Measurements from ENCODE around the gene CDSN. TPM values are rescaled to one million over a fixed set of nuclear protein-coding genes. Genes with fewer than 3 reads are reported as not detected.

CDSN gene
- total RNA-seq, 4 donors from 2014 or later: 0.13 TPM; not detected in 3

DNA sequence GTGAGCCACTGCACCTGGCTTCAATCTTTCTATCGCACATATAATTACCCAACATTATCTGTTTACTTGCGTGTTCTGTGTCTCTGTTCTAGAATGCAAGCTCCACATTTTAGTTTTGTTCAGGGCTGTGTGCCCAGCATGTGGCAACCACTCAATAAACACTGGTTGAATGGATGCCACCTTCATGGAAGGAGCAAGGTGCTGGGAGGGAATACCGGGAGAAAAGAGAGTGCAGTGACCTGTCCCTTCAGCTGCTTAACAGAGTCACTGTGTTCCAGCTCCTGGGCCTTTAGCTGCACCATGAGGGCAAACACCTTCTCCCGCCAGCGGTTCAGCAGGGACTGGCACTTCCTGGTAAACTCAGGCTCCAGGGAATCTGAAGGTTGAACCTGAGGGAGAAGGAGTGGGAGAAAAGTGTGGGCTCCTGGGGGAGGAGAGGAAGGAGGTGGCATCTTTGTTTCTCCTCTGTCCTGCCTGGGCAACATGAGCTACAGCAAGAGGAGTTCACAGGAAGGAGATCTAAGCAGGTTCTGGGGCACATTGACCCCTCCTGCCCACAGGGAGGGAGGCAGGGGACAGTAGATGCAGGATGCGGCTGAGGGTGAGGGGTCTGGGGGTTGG lies 29.7 kb upstream of the CDSN start:
- Histone ChIP-seq H3K4me1 (no peaks in the 10 kb centered on the region), H3K27ac (no peak overlapping the region), H3K4me3 (no peak overlapping the region), H3K27me3 (no peaks in the 10 kb centered on the region), H3K36me3 (peaks cover 0 to 83% (median 20%) of the 10 kb centered on the region in 3 donors), H3K9me3 (no peaks in the 10 kb centered on the region)
- intact Hi-C loops (cut with DNase I): no loop called here
- no peak for TF ChIP-seq POLR2A (IDR thresholded peaks at IDR 0.05)
- TF ChIP-seq, protein P1, sequence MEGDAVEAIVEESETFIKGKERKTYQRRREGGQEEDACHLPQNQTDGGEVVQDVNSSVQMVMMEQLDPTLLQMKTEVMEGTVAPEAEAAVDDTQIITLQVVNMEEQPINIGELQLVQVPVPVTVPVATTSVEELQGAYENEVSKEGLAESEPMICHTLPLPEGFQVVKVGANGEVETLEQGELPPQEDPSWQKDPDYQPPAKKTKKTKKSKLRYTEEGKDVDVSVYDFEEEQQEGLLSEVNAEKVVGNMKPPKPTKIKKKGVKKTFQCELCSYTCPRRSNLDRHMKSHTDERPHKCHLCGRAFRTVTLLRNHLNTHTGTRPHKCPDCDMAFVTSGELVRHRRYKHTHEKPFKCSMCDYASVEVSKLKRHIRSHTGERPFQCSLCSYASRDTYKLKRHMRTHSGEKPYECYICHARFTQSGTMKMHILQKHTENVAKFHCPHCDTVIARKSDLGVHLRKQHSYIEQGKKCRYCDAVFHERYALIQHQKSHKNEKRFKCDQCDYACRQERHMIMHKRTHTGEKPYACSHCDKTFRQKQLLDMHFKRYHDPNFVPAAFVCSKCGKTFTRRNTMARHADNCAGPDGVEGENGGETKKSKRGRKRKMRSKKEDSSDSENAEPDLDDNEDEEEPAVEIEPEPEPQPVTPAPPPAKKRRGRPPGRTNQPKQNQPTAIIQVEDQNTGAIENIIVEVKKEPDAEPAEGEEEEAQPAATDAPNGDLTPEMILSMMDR (IDR thresholded peaks at IDR 0.05): no peak
- 85 to 99% methylated on average over 5 to 6 of the region's 6 CpGs for WGBS, 2 donors
- DNase-seq: no peak

DNA sequence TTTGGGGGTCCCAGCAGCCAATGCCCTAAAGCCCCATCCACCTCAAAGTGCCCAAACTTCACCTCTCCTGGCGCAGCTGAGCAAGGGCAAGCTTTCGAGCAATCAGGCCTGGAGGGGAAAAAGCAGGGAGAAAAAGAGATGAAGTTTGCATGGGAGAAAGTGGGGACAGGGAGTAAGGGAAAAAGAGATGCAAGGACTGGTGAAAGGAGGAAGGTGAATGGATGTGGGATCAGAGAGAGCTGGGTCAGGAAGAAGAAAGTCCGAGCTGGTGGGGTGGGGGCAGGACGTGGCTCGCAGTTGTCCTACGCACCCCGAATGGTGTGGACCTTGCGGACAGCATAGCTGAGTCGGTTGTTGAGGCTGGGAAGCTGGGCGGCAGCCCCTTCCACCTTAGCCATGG lies 25.1 kb upstream of the CDSN start:
- H3K27ac ChIP-seq: no peak overlapping the region
- 92 to 93% methylated on average over 10 of the region's 10 CpGs for WGBS, 2 donors
- peaks cover 0 to 14% (median 0%) of the 10 kb centered on the region in 3 donors for H3K4me1 ChIP-seq
- no peaks in the 10 kb centered on the region for H3K9me3 ChIP-seq
- no peak overlapping the region for H3K4me3 ChIP-seq
- intact Hi-C loops (cut with DNase I): no loop called here
- no peaks in the 10 kb centered on the region for H3K27me3 ChIP-seq
- TF ChIP-seq, protein P1 (IDR thresholded peaks at IDR 0.05): no peak
- no peak for TF ChIP-seq POLR2A (IDR thresholded peaks at IDR 0.05)
- peaks cover 0 to 74% (median 2%) of the 10 kb centered on the region in 3 donors for H3K36me3 ChIP-seq
- no peak for DNase-seq

DNA sequence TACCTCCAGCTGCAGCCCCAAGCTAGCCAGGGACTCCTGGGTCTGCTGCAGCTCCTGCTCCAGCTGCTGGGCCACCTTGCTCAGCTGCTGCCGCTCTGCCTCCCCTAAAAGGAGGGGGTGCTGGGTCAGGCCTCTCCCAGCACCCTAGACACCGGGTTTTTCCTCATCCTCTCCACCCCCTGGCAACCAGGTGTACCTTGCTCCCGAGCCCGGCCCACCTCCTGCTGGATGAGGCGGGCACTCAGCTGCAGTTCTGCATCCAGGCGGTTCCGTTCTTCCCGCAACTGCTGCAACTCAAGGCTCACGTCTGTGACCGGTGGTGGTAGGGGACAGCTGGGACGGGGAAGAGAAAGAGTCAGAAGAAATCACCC lies 24.7 kb upstream of the CDSN start:
- DNase-seq: no peak
- 74% methylated on average over 6 of the region's 11 CpGs; no CpG with 5 or more reads in 1 of the 2 donors for WGBS, 2 donors
- H3K4me3 ChIP-seq: no peak overlapping the region
- no peaks in the 10 kb centered on the region for H3K27me3 ChIP-seq
- H3K36me3 ChIP-seq: peaks cover 0 to 69% (median 0%) of the 10 kb centered on the region in 3 donors
- no peak overlapping the region for H3K27ac ChIP-seq
- peaks cover 0 to 14% (median 0%) of the 10 kb centered on the region in 3 donors for H3K4me1 ChIP-seq
- H3K9me3 ChIP-seq: no peaks in the 10 kb centered on the region
- TF ChIP-seq, protein P1 (IDR thresholded peaks at IDR 0.05): no peak
- no peak for TF ChIP-seq POLR2A (IDR thresholded peaks at IDR 0.05)
- intact Hi-C loops (cut with DNase I): no loop called here

DNA sequence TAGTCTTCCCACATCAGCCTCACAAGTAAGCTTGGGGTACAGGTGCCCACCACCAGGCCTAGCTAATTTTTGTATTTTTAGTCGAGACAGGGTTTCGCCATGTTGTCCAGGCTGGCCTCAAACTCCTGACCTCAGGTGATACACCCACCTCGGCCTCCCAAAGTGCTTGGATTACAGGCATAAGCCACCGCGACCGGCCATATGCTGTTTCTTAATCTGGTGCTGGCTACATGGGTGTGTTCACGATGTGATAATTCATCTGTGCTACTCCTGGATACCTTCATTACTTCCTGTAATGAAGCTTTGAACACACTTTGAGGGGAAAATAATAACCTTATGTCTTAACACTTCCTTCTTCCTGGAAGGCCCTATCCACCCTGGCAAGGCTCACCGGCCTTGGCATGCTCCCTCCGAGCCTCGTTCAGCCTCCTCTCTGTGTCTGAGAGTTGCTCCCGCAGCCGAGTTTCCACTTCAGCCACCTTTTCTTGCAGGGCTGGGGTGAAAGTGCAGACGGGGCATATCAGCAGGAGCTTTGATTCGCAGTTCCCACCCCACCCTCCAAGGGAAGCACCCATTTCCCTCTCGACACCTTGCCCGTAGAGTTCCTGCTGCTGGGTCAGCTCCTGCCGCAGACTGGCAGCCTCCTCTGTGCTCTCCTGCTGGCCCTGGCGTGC lies 24.2 kb upstream of the CDSN start:
- Histone ChIP-seq H3K4me1 (peaks cover 0 to 19% (median 0%) of the 10 kb centered on the region in 3 donors), H3K9me3 (no peaks in the 10 kb centered on the region), H3K27me3 (no peaks in the 10 kb centered on the region), H3K36me3 (peaks cover 0 to 64% (median 0%) of the 10 kb centered on the region in 3 donors), H3K27ac (no peak overlapping the region), H3K4me3 (no peak overlapping the region)
- DNase-seq: no peak
- TF ChIP-seq, protein P1 (IDR thresholded peaks at IDR 0.05): no peak
- TF ChIP-seq POLR2A (IDR thresholded peaks at IDR 0.05): no peak
- 68 to 86% methylated on average over 11 to 18 of the region's 18 CpGs for WGBS, 2 donors
- intact Hi-C loops (cut with DNase I): no loop called here

DNA sequence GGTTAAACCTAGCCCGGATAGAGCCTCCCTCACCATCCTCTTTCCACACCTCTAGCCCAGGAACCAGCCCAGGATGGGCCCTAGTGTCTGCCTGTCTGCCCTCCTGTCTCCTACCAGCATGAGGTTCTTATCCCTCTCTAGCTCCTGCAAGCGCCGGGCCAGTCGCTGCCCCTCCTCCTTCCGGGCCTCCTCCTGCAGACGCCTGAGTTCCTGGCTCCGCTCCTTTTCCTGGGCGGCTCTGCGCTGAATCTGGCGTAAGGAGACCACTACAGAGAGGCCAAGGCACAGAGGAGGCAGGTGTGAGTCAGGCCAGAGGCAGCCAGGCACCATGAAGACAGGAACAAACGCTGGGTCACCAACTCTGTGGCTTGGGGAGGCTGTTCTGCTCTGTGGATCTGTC lies 22.9 kb upstream of the CDSN start:
- intact Hi-C loops (cut with DNase I): no loop called here
- no peak overlapping the region for H3K27ac ChIP-seq

More for the DNA sequence above, 22.9 kb upstream of the CDSN start:
- no peak for DNase-seq
- Histone ChIP-seq H3K27me3 (no peaks in the 10 kb centered on the region), H3K4me1 (peaks cover 0 to 31% (median 0%) of the 10 kb centered on the region in 3 donors), H3K4me3 (no peak overlapping the region), H3K36me3 (peaks cover 0 to 54% (median 0%) of the 10 kb centered on the region in 3 donors), H3K9me3 (no peaks in the 10 kb centered on the region)
- 13 to 40% methylated on average over 1 to 2 of the region's 11 CpGs for WGBS, 2 donors
- TF ChIP-seq, protein P1 (IDR thresholded peaks at IDR 0.05): no peak

Data from esophagus squamous epithelium (tissue), 5 donors.